Measurements from ENCODE around the gene TAMALIN.
A peak's percentile ranks its signal among the peaks of the same experiment; 100 is the strongest.

TAMALIN gene

DNA sequence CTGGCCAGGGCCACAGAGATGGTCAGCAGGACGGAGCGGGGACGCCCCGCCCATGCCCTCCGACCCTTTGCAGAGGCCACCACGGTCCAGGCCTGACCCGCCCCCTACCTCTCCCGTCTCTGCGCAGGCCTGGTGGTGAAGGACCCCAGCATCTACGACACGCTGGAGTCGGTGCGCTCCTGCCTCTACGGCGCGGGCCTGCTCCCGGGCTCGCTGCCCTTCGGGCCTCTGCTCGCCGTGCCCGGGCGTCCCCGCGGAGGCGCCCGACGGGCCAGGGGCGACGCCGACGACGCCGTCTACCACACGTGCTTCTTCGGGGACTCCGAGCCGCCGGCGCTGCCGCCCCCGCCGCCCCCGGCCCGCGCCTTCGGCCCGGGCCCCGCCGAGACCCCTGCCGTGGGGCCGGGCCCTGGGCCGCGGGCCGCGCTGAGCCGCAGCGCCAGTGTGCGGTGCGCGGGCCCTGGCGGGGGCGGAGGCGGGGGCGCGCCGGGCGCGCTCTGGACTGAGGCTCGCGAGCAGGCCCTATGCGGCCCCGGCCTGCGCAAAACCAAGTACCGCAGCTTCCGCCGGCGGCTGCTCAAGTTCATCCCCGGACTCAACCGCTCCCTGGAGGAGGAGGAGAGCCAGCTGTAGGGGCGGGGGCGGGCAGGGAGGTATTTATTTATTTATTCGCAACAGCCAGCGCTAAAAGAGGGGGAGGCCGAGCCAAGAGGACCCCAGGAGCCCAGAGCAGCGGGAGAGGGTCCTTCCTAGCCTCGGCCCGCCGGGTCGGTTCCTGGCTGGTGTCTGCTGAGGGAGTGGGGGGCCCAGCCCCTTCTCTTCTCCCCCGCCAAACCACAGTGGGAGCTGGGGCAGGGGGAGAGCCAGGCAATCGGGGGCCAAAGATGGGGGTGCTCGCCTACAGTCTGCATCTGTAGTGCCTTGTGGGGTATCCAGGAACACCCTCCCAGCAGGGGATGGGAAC is 8.1 kb downstream of the TAMALIN start:
- no peak for DNase-seq

DNA sequence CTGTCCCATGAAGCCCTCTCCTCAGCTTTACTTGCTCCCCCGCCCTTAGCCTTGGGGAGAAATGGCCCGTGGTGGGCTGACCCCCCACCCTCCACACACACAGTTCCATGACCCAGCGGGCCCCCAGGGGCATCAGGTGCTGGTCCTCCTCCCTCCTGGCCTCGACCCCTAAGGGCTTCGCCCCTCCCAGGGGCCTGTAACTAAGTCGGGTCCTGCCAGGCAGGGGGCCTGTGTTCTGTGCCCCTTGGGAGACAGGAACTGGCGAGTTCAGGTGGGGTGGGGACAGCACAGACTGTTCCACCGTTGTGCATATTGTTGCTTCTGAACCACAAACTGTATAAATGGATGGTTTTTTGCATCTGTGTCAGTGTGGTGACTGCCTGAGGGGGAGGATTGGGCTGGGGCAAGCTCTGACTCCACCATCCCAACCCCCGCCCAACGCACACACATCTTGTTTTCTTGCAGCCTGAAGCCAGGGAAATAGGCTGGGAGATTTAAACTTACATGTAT is 8.8 kb downstream of the TAMALIN start:
- DNase-seq, result no peak

DNA sequence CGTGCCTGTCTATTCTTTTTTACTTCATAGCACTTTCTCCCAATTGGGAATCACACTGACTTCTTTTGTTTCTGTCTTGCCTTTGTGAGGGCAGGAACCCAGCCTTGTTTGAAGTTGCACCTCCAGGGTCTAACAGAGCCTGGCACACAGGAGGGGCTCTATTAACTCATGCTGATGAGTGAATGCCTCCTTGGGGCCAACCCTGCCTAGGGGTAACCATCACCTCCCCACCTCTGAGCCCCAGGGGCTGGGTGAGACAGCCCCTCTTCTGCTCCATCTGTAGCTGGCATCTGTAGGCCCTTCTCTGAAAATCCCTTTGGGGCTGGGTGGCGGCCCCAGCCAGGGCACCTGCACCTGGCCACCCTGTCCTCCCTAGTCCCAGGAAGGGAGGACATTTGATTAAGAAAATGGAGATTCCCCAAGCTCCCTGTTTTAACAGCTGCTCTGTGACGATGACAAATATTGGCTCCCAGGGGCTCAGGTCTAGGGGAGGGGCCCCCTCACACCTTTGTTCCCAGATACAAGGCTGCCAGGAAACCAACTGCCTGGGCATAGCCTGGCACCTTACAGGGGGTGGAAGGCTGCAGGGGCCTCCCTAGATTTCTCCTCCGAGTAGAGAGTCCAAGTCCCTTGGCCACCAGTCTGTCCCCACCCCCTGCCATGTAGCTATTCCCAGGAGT is 11.8 kb downstream of the TAMALIN start:
- DNase-seq, result no peak

DNA sequence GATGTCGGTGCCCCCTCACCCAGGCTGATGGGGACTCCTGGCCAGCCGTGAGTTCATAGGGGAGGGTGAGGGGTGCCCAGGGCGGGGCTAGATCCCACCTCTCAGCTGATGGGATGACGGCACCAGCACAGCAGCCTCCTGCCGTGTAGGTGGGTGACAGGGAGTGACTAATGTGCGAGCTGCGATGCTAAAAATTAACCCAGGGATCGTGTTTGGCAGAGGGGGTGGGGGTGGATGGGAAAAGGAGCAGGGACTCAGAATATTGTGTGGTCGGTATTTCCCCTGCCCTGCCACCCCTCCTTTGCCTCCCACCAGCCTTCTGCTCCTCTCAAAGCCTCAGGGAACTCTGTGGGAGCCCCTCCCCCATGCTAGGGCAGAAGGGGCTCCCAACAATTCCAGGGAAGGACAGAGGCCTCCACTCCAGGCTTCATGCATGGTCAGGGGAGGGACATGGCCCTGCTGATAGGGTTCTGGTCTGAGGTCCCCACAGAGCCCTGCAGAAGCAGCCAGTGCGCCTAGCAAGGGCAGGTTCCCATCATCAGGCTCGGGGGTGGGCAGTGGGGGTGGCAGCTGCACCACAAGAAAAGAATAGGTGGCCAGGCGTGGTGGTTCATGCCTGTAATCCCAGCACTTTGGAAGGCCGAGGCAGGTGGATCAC is 12.5 kb downstream of the TAMALIN start:
- DNase-seq, result no peak

DNA sequence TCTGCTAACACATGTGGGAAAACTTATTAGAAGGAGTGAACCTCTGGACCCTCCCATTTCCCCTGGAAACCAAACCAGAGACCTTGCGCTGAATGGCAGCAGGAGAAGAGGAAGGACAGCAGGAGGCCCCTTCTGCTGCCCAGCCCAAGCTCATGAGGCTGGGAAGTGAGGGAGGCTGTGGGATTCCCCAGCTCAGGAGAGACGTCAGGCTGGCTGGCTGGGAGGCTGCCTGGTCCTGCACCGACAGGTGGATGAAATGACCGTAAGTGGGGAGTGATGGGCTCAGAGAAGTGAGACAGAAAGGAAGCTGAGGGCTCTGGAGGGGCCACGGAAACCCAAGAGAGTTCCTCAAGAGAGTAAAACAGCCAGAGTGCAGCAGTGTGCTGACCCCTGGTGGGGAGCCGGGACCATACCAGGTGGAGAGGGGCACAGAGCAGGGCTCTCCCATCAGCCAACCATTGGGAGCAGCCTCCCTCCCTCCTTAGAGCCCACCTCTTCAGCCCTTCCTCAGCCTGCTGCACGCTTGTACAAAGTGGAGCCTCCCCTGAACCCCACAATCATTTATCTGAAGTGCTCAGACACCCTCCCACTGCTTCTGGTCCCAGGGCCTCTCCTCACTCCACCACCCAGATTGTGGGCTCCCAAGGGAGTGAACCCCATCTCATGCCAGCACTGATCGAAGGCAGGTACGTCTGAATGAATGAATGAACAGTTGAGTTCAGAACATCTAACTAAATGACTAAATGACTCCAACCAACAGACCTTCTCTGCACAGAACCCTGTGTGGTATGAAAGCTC is 14.0 kb downstream of the TAMALIN start:
- DNase-seq, result no peak

DNA sequence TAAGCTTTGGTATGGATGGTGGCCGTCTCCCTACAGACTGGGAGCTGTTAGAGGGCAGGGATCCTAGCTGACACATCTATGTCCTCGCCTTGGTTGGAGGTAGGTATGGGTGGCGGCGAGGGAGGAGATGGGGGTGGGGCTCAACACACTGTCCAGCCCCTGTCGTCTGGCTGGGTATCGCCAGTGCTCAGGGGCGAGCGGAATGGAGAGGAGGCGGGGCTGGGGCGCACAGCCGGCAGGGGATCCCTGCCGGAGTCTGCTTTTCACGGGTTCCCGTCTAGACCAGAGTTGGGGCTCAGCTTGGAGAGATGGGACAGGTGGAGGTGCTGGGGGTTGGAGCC is 16.1 kb downstream of the TAMALIN start:
- DNase-seq, result no peak

DNA sequence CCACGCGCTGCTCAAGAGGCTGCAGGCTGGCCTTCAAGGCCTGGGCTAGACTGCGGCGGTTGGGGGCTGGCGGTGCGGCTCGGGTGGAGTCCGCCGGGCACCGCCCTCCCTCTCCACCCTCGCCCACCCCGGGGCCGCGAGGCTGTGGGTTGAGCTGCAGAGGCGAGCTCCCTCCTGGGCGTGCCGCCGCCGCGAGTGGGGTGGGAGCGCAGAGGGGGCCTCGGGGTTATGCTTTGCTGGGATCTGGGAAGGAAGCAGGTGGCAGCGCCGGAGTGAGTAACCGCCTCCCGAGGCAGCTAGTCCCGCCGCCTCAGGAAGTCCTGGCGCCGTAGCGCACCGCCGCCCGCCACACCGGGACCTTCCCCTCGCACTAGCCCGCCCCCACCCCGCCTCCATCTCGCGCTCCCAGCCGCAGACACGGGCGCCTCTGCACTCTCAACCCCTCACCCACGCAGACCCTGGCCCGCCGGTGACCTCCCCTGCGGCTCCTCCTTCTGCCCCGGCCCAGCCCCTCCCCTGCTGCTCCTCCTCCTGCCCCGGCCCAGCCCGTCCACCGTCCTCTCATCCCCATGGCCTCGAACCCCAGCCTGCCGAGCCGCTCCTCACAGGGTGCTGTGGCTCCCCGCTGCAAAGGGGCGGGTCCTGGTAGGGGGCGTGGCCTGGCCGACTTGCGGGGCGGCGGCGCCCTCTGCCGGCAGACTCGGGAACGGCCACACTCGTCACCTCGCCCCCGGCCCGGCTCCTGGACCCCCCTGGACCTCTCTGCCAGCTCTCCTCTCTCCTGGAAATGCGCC is 16.6 kb downstream of the TAMALIN start:
- no peak for DNase-seq

DNA sequence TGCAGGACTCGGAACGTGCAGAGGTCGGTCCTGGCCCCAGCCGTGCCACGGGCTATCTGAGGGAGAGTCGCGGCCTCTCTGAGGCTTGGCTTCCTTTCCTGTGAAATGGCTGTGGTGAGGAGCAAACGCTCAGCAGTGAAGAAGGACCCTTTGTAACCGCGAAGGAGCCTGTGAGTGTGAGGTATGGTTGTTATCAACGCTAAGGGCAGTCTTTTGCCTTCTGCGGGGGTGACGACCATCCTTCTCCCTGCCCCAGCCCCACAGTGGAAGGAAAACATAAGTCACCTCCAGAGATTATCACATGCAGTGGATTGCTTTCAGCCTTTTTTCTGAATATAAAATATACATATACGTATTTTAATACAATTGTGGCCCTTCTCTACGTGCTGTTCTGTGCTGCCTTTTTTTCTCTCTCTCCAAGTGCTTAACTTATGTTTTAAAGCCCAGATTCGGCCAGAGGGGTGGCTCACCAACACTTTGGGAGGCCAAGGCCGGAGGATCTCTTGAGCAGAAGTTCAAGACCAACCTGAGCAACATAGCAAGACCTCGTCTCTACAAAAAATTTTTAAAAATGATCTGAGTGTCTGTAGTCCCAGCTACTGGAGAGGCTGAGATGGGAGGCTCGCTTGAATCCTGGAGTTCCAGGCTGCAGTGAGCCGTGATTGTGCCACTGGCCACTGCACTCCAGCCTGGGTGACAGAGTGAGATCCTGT is 17.4 kb downstream of the TAMALIN start:
- DNase-seq, result no peak

DNA sequence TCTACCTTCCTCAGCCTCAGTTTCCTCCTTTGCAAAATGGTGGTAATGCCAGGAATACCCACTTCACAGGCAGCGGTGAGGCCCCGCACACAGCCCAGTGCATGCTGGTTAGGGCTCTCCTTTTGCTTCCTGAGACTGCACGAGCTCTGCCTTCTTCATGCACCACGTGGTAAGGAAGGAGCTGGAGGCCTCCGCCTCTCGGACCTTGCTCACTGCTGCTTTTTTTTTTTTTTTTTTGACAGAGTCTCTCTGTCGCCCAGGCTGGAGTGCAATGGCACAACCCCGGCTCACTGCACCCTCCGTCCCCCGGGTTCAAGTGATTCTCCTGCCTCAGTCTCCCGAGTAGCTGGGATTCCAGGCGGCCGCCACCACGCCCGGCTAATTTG is 18.1 kb downstream of the TAMALIN start:
- peak; percentile 42 for DNase-seq

DNA sequence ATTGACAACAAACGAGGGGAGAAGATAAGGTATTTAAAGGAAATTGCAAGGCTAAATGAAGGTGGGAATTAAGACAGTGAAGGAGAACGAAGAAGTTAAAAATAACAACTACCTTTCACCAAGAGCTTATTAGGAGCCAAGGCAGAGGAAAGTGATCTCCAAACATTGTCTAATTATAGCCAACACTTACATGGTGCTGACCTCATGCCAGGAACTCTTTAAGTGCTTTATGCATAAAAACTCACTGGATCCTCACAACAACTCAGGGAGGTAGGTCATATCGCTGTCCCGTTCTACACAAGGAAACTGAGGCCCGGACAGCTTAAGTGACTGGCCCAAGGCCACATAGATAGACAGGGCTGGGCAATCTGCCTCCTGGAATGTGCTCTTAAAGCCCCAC is 19.5 kb downstream of the TAMALIN start:
- no peak for DNase-seq

DNA sequence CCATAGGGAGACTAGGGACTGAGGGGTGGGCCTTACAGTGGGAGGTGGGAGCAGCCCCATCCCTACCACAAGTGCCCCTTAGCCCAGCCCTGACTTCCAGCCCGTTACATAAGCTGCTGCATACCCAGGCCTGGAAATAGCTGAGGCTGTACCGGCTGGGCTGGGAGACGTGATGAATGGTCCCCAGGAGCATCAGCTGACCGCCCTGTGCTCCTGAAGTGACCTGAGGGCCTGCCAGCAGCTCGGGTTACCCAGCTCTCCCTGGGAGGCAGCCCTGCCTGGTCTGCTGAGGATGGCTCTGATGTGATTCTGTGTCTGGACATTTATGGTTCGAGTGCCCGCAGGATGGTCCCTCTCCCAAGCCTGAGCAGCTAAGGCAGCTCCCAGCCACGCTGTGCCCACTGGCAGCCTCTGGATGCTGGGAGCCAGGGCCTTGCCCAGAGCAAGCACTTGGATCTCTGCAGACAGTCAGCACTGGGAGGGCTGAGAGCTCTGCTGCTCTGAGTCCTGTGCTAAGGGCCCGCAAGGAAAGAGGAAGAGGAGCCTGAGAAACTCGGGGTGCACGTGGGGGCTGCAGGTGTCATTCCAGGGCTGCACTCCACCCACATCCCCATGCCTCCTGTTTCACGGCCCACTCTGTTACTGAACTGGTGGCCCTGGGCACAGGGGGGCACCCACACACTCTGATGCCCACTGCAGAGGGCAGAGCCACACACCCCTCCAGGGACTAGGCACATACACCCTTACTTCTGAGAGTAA is 20.5 kb downstream of the TAMALIN start:
- no peak for DNase-seq

DNA sequence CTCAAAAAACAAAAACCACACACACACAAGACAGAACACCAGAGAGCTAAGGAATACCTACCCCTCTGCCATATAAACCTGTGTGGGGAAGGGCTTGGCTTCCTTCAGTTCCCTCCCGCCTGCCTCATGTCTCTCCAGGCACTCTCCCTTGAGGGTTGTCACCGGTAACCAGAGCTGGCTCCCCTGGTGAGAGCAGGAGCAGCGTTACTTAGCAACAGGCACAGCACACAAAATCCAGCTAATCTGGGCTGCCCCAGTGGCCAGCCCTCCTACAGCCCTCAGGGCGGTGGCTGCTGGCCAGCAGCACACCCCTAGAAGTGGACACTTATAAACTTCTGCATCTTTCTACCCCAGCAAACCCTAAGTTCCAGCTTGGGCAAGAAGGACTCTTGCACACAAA is 22.9 kb downstream of the TAMALIN start:
- no peak for DNase-seq

DNA sequence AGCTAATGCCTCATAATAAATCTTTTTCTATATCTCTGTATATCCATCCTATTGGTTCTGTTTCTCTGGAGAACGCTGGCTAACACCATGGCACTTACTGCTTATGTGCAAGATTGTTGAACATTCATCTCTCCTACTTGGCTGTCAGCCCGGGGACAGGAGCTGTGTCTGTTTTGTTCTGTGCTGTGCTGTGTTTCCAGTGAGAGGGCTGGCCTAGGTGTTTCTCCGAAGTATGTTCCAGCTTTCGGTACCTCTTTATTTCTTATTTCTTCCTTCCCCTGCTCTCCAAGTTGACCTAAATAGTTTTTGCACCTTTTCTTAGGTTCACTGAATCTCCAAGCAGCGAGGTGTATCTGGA is 25.7 kb downstream of the TAMALIN start:
- no peak for DNase-seq

DNA sequence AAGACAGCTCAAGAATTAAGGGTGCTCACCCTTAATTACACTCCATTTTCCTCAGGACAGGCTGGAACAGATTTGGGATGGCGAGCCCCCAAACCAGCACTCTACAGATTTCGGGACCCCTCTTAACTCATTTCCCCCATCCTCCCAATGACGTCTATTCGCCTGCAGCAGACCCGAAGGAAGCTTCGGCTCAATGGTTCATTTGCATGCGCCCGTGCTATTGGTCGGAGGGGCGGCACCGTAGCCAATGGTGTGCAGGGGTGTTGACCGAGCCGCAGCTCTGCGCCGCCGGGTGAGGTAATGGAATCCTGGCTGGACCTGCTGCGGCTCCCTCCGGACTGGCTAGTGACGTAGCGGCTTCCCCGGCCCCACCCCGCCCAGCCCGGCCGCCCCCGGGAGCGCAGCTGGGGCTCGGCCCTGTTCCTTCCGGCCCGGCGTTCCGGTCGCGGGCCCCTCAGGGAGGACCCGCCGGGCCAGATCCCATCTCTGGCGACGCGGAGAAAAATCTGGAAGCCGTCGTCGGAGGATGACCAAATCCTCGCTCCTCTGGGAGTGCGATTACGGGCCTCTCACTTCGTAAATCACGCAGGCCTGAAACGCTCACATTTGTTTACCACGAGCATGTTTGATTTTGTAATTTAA is 26.2 kb downstream of the TAMALIN start:
- peak; percentile 77 for DNase-seq

DNA sequence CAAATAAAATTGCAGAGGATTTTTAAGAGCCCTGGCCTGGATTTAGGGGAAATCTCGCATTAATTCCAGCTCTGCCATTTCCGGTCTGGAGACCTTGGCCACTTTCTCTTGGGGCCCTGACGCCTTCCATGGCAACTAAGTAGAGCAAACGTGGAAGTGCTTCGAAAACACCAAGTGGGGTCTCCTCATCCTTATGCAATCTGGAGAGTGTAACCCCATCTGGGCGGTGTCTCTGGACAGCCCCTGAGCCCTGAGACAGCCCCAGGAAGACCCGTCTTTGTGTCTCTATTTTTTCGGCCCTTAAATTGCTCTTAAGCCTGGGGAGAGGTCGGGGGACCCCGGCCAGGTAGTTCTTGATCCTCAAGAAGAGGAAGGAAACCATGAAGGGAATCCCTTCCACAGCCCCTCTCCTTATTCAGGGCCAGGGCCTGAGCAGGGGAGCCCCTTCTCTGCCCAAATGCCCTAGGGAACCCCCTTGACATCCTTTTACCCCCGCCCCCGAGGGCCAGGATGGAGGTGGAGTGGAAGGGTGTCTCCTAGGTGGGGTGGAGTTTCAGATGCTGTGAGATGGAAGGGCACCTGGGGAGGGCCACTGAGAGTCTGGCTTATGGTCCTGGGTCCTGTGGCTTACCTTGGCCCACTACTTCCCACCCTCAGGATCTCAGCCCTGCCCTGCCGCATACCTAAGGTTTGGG is 26.8 kb downstream of the TAMALIN start:
- no peak for DNase-seq

DNA sequence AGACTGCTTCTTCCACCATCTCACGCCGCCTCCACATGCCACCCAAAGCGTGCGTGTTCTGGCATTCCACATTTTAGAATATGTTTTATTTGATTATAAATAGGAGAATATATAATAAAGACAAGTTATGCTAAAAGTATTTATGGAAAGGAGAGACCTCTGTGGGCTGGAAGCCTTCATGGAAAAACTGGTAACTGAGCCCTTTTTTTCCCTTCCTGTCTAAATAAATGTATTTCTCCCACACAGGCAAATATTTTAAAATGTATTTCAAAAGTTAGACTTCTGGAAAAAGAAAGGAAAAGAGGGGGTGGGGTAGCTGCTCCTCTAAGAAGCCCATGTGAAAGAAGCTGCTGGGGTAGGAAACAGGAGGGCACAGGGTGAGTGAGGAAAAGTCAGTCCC is 28.4 kb downstream of the TAMALIN start:
- no peak for DNase-seq

DNA sequence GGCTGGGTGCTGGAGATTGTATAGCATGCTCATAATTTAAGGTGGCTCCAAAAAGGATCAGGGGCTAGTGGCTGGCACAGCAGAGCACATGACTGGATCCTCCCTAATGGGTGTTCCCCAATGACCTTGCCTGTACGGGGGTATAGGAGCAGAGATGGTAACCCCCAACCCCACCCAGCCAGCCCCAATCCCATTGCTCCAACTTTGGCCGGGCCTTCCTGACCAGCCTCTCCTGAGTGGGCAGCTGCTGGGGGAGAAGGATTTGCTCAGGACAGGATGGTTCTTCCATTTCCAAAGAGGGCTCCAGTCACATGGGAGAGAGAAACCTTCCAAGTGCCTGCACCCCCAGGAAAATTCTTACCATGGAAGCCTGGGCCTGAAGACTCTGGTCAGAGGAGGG is 29.2 kb downstream of the TAMALIN start:
- no peak for DNase-seq

DNA sequence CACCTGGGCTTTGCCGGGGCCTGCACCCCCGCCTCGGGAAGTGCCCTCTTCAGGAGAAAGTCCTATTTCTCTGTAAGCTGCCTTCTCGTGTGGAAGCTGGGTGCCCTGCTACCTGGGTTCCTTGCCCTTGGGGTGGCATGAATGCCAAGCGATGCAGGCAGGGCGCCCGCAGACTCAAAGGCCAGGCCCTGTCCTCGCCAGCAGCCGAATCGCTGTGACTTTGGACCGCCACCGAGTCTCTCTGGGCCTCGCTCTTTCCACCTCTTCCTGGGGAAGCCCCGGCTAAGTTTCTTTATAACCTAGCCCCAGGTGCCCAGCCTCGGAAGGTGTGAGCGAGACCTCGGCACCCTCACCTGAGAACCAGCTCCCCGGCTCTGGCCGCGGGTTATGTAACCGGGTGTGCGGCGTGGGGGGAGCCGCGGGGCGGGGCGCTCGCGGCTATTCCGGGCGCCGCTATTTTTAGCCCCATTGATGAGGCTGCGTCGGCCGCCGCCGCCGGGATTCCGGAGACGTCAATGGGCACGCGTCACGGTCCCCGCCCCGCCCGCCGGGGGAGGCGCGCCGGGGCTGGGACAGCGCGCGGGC is 29.9 kb downstream of the TAMALIN start:
- DNase-seq, result no peak

DNA sequence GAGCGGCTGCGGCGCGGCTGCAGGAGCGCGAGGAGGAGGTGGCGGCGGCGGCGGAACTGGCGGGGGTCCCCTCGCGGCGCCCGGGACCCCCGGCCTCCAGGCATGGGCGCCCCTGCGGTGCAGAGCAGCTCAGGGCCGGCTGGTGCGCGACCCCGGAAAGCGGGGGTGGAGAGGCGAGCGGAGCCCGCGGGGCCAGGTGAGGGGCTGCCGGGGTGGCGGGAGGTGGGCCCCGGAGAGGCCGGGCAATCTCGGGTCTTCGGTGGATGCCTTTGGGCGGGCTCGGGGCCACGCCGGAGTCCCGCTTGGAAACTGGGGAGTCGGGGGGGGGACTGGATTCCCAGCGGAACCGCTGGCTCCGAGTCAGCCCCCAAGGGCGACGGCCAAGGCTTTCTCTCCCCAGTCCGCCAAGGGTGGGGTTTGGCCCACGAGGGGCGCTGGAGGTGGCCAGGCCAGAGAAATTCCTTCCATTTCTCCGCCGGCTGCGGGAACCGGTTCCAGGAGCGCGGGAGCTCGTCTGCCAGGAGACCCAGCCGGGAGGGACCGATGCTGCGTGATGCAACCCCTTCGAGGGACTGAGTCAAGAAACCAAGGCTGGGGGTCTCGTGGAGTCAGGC is 30.6 kb downstream of the TAMALIN start:
- no peak for DNase-seq

Data from SIG-M5 (cell line).